NCI-H524 (cell line): ENCODE results near the gene MPZ.
"Not testable (repeated sequence)": the region's sequence is repeated elsewhere in the genome, so short reads cannot be mapped to it uniquely, and the experiment has no call there.

ENCODE experiments used
- DNase-seq, 2 experiments: peaks; one replicate each; lab custom pipeline; 2025; lab: John Stamatoyannopoulos, UW

Gene MPZ

GRCh38 chr1:161300478-161300877 is 9.3 kb downstream of the MPZ start:
- no peak for DNase-seq

- no peak for DNase-seq
Observed at GRCh38 chr1:161299347-161299746, 10.4 kb downstream of the MPZ start.

GRCh38 chr1:161298116-161298515 is 11.7 kb downstream of the MPZ start:
- DNase-seq = no peak

- DNase-seq = no peak
Observed at GRCh38 chr1:161297415-161297814, 12.4 kb downstream of the MPZ start.

- DNase-seq = no peak
Observed at GRCh38 chr1:161290779-161291178, 19.0 kb downstream of the MPZ start.

GRCh38 chr1:161287482-161288054 is 22.2 kb downstream of the MPZ start:
- DNase-seq = no peak

- no peak for DNase-seq
Observed at GRCh38 chr1:161285521-161285920, 24.2 kb downstream of the MPZ start.

- DNase-seq = no peak
Observed at GRCh38 chr1:161285113-161285512, 24.7 kb downstream of the MPZ start.

GRCh38 chr1:161282991-161283390 is 26.8 kb downstream of the MPZ start:
- DNase-seq = no peak

- DNase-seq = peak; percentile 63 to 88
Observed at GRCh38 chr1:161274874-161275273, 34.9 kb downstream of the MPZ start.

- DNase-seq = no peak
Observed at GRCh38 chr1:161273402-161273801, 36.4 kb downstream of the MPZ start.

- DNase-seq = no peak
Observed at GRCh38 chr1:161267321-161267720, 42.4 kb downstream of the MPZ start.

- DNase-seq = no peak
Observed at GRCh38 chr1:161266836-161267235, 42.9 kb downstream of the MPZ start.

GRCh38 chr1:161266202-161266601 is 43.6 kb downstream of the MPZ start:
- no peak for DNase-seq

GRCh38 chr1:161265305-161265704 is 44.5 kb downstream of the MPZ start:
- no peak for DNase-seq

GRCh38 chr1:161261261-161262235 is 48.2 kb downstream of the MPZ start:
- DNase-seq = no peak

- peak in 1 of 2 experiments; percentile 53 for DNase-seq
Observed at GRCh38 chr1:161260376-161261260, 49.1 kb downstream of the MPZ start.

GRCh38 chr1:161259765-161260164 is 50.0 kb downstream of the MPZ start:
- no peak for DNase-seq

- peak in 1 of 2 experiments; percentile 9 for DNase-seq
Observed at GRCh38 chr1:161259345-161259702, 50.4 kb downstream of the MPZ start.

- DNase-seq = peak; percentile 28 to 82
Observed at GRCh38 chr1:161258439-161259344, 51.1 kb downstream of the MPZ start, which contains the start of gene PCP4L1. TSS of gene PCP4L1 (plus strand) at chr1:161258745. CDS start at chr1:161258975, 230 bp downstream.

GRCh38 chr1:161257109-161257508 is 52.7 kb downstream of the MPZ start:
- not testable (repeated sequence) for DNase-seq
